Stomach (tissue), 4 donors: ENCODE measurements around the gene ZNF611.

Source experiments
- CTCF ChIP-seq, 7 experiments: fragments of 450-650 bp in 4 of 7; fragments of 200-600 bp in 3 of 7; sonication (generic) in 3 of 7; IDR thresholded peaks; one replicate each; pipeline ENCODE4 v1.5.1; 2016 to 2019; ENCODE audit warnings: antibody characterized with exemption in 7 of 7, control low read depth in 2 of 7, mild to moderate bottlenecking in 1 of 7
- EP300 ChIP-seq: sonication (generic); formaldehyde crosslinking; IDR thresholded peaks from one replicate; pipeline ENCODE4 v1.6.1; 2017; ENCODE audit warnings: antibody characterized with exemption
- POLR2A ChIP-seq, 4 donors: fragments of 450-650 bp; IDR thresholded peaks; one replicate each; pipeline ENCODE4 v1.6.1; 2016; ENCODE audit warnings: antibody characterized with exemption in 4 of 4, control low read depth in 2 of 4, mild to moderate bottlenecking in 1 of 4, moderate library complexity in 1 of 4
- POLR2AphosphoS5 ChIP-seq, 3 donors: sonication (generic); formaldehyde crosslinking; IDR thresholded peaks; one replicate each; pipeline ENCODE4 v1.6.1; 2016; ENCODE audit warnings: antibody characterized with exemption in 3 of 3

GRCh38 chr19:52725528-52725961 lies 9.3 kb downstream of the ZNF611 start:
- TF ChIP-seq EP300: no peak
- TF ChIP-seq CTCF (IDR thresholded peaks at IDR 0.05): no peak
- no peak for TF ChIP-seq POLR2AphosphoS5 (IDR thresholded peaks at IDR 0.05)
- TF ChIP-seq POLR2A (IDR thresholded peaks at IDR 0.05): no peak
